Neural cell (in vitro differentiated cells): Measurements from ENCODE around the gene C1orf115. TPM values are rescaled to one million over a fixed set of nuclear protein-coding genes. Genes with fewer than 3 reads are reported as not detected.
"Not testable (repeated sequence)": the region's sequence is repeated elsewhere in the genome, so short reads cannot be mapped to it uniquely, and the experiment has no call there.

Source experiments
- H2AFZ ChIP-seq: fragments of 200-600, 300-800 bp; sonication (generic), shearing (Covaris generic); 2 replicates; pipeline ENCODE4 v1.6.0; 2014; ENCODE audit warnings: low read depth, mild to moderate bottlenecking, antibody characterized with exemption, low read length, moderate library complexity
- H3F3A ChIP-seq: fragments of 200-600 bp; shearing (Covaris generic); 2 replicates; pipeline ENCODE4 v1.6.1; 2016; ENCODE audit warnings: mild to moderate bottlenecking, moderate library complexity, mixed read lengths, antibody characterized with exemption, low read length; ENCODE audit not compliant: insufficient read depth, poor library complexity, severe bottlenecking
- H3K27ac ChIP-seq: fragments of 200-600, 300-800 bp; sonication (generic), shearing (Covaris generic); 2 replicates; pipeline ENCODE4 v1.5.1; 2014; ENCODE audit warnings: mild to moderate bottlenecking, low read length, moderate library complexity
- H3K27me3 ChIP-seq: fragments of 300-800, 200-600 bp; sonication (generic), shearing (Covaris generic); 2 replicates; pipeline ENCODE4 v1.6.0; 2014; ENCODE audit warnings: mild to moderate bottlenecking, low read depth, low read length, moderate library complexity; ENCODE audit not compliant: insufficient read depth
- H3K36me3 ChIP-seq: fragments of 300-800, 200-600 bp; sonication (generic), shearing (Covaris generic); 2 replicates; pipeline ENCODE4 v1.5.1; 2014; ENCODE audit warnings: mild to moderate bottlenecking, antibody characterized with exemption, low read length, moderate library complexity; ENCODE audit not compliant: insufficient read depth
- H3K4me2 ChIP-seq: fragments of 300-800, 200-600 bp; sonication (generic), shearing (Covaris generic); 2 replicates; pipeline ENCODE4 v1.6.0; 2014; ENCODE audit warnings: mild to moderate bottlenecking, low read length
- H3K4me3 ChIP-seq: fragments of 300-800, 200-600 bp; sonication (generic), shearing (Covaris generic); 2 replicates; pipeline ENCODE4 v1.5.1; 2014; ENCODE audit warnings: mild to moderate bottlenecking, low read length, moderate library complexity
- H3K79me2 ChIP-seq: fragments of 200-600 bp; shearing (Covaris generic); replicated peaks from 2 replicates; pipeline ENCODE4 v1.6.0; 2014; ENCODE audit warnings: mild to moderate bottlenecking, low read length, moderate library complexity; ENCODE audit not compliant: insufficient read depth
- H3K9ac ChIP-seq: fragments of 300-800, 200-600 bp; sonication (generic), shearing (Covaris generic); 2 replicates; pipeline ENCODE4 v1.6.1; 2016; ENCODE audit warnings: mild to moderate bottlenecking, low read length, mixed read lengths
- H3K9me2 ChIP-seq: fragments of 200-600 bp; shearing (Covaris generic); 2 replicates; pipeline ENCODE4 v1.6.1; 2016; ENCODE audit warnings: mild to moderate bottlenecking, low read length, mixed read lengths; ENCODE audit not compliant: insufficient read depth
- H3K9me3 ChIP-seq: fragments of 200-600, 300-800 bp; sonication (generic), shearing (Covaris generic); 2 replicates; pipeline ENCODE4 v1.6.1; 2016; ENCODE audit warnings: mild to moderate bottlenecking, mixed run types, low read length, moderate library complexity, mixed read lengths
- H4K20me1 ChIP-seq: fragments of 200-600 bp; shearing (Covaris generic); 2 replicates; pipeline ENCODE4 v1.6.1; 2016; ENCODE audit warnings: mild to moderate bottlenecking, mixed run types; ENCODE audit not compliant: insufficient read depth
- CTCF ChIP-seq: fragments of 450-650 bp; IDR thresholded peaks from 2 replicates; pipeline ENCODE4 v1.5.1; 2014; ENCODE audit warnings: antibody characterized with exemption, mild to moderate bottlenecking, moderate library complexity; ENCODE audit not compliant: poor library complexity, severe bottlenecking
- EZH2 ChIP-seq: fragments of 200-600, 300-800 bp; shearing (Covaris generic), sonication (generic); IDR thresholded peaks from 2 replicates; pipeline ENCODE4 v1.6.1; 2014; ENCODE audit warnings: antibody characterized with exemption, low read length, borderline replicate concordance, mild to moderate bottlenecking; ENCODE audit not compliant: insufficient read depth, poor library complexity, severe bottlenecking
- MXI1 ChIP-seq: fragments of 450-650 bp; conservative IDR thresholded peaks from 2 replicates; pipeline ENCODE4 v1.6.1; 2014; ENCODE audit warnings: antibody characterized with exemption, mild to moderate bottlenecking; ENCODE audit not compliant: poor library complexity, severe bottlenecking
- POLR2AphosphoS5 ChIP-seq: IDR thresholded peaks from 2 replicates; pipeline ENCODE4 v1.6.1; 2012
- REST ChIP-seq: IDR thresholded peaks from 2 replicates; pipeline ENCODE4 v1.6.1; 2012; ENCODE audit warnings: borderline replicate concordance
- TAF1 ChIP-seq: IDR thresholded peaks from 2 replicates; pipeline ENCODE4 v1.6.1; 2012; ENCODE audit warnings: low read depth
- polyA plus RNA-seq: library from polyadenylated mRNA; depleted of rRNA; stranded (reverse); fragments of >200 nt; gene quantifications from 2 replicates; pipeline ENCODE4 v1.2.3, GENCODE V29; 2014

Gene C1orf115
- polyA plus RNA-seq, 1 donor from 2014 or later, result 0.88 TPM

DNA sequence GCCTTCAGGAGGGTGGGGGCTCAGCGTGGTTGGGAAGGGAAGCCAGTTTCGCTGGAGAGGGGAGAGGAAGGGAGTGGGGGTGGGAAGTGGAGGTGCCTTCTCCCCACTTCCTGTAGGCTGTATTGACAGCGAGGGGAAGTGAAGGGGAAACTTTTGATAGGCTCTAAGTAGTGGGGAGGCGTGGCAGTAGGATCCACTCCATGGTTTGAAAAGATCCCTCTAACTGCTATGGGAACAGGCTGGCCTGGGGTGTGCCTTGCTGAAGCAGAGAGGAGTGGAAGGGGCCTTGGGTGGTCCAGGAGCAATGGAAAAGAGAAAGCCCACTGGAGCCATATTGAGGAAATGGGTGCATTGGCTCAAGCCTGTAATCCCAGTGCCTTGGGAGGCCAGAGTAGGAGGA, 20.2 kb downstream of the C1orf115 start:
- Histone ChIP-seq H4K20me1 (no peaks in the 10 kb centered on the region), H3K4me2 (no peak overlapping the region), H3K79me2 (no peaks in the 10 kb centered on the region), H3K36me3 (no peaks in the 10 kb centered on the region), H3K27ac (no peak overlapping the region), H3K9me2 (no peaks in the 10 kb centered on the region), H2AFZ (no peak overlapping the region), H3K9ac (no peak overlapping the region), H3K4me3 (no peak overlapping the region), H3F3A (no peaks in the 10 kb centered on the region), H3K9me3 (no peaks in the 10 kb centered on the region), H3K27me3 (no peaks in the 10 kb centered on the region)
- TF ChIP-seq EZH2 (no peak), CTCF (no peak), TAF1 (no peak), POLR2AphosphoS5 (no peak), REST (no peak), MXI1 (no peak)

DNA sequence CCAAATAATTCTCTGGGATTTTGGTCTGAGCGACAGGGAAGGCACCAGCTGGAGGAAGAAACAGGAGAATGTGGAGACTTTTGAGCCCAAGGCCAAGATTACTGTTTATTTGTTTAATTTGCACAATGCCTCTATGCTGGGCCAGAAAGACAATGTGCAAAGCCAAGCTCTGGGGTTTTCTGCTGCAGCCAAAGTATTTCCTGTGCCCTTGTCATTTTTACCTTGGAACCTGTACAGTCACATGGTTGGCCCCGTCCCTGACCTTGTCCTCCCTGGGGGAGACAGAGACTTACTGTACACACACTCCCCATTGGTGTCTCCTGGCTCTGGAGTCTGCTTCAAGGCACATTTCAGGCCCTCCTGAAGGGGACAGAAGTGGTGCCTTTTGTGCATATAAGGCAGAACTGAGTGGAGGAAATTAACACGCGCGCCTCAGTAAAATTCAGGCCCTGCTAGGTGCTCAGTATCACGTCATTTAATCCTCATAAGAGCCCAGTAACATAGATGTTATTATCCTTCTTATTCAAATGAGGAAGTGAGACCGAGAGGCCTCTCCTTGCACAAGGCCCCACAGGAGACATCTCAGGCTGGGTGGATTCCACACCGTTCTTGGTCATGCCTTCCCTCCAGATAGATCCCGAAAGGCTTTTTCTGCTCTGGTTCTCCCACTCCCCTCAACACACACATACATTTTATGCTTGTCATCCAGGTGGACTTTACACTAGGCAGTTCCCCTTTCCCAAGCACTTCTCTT, 21.1 kb downstream of the C1orf115 start:
- no peak overlapping the region for H3K4me2 ChIP-seq
- H3K9me2 ChIP-seq, result no peaks in the 10 kb centered on the region
- H3K27me3 ChIP-seq, result no peaks in the 10 kb centered on the region
- no peak overlapping the region for H3K9ac ChIP-seq
- H3K9me3 ChIP-seq, result no peaks in the 10 kb centered on the region
- H3K4me3 ChIP-seq, result no peak overlapping the region
- H3K79me2 ChIP-seq, result no peaks in the 10 kb centered on the region
- no peak overlapping the region for H3K27ac ChIP-seq
- H4K20me1 ChIP-seq, result no peaks in the 10 kb centered on the region
- no peak overlapping the region for H2AFZ ChIP-seq
- H3K36me3 ChIP-seq, result no peaks in the 10 kb centered on the region
- TF ChIP-seq POLR2AphosphoS5, result no peak
- H3F3A ChIP-seq, result no peaks in the 10 kb centered on the region

DNA sequence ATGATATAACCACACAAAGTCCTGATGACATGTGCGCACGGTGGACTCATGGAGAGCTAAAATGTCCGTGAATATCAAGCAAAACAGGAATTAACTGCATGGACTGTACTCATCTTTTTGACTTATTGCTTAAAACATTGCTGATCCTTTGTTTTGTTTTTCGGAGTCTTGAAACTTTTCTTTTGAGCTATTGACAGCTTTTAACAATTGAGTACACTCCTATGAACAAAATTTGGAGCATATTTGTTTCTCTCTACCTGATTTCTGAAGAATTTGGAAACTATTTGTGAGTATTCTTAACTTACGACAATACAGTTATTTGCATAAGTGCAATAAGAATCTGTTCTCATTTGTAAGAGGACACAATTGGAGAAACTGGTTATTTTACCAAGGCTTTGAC, 25.8 kb downstream of the C1orf115 start:
- H3K4me2 ChIP-seq, H3K79me2 ChIP-seq, H3K9me2 ChIP-seq, H3K36me3 ChIP-seq, H4K20me1 ChIP-seq, H3F3A ChIP-seq, H3K27ac ChIP-seq, H3K4me3 ChIP-seq, H3K27me3 ChIP-seq, H2AFZ ChIP-seq, H3K9ac ChIP-seq, H3K9me3 ChIP-seq: not testable (repeated sequence)
